Memory B cell (primary cell): Measurements from ENCODE around the gene HEPACAM.

ENCODE experiments used
- ATAC-seq: fragments of 150-1000 bp; cut with Tn5 transposase; 2 replicates; pipeline ENCODE4 v1.10.0; 2021; ENCODE audit warnings: low read depth, mild to moderate bottlenecking, moderate library complexity
- DNase-seq, 2 donors: peaks; one replicate each; pipeline ENCODE4 v3.0.0; 2022; ENCODE audit warnings: low spot score in 2 of 2
- H3K27ac Mint-ChIP-seq: one replicate; pipeline ENCODE4 v1.8.0; 2022; ENCODE audit warnings: mild to moderate bottlenecking, moderate library complexity, mixed read lengths
- H3K27me3 Mint-ChIP-seq: one replicate; pipeline ENCODE4 v1.8.0; 2022; ENCODE audit warnings: mixed read lengths
- H3K36me3 Mint-ChIP-seq: one replicate; pipeline ENCODE4 v1.8.0; 2022; ENCODE audit warnings: mild to moderate bottlenecking, mixed read lengths
- H3K4me1 Mint-ChIP-seq: one replicate; pipeline ENCODE4 v1.8.0; 2022; ENCODE audit warnings: mixed read lengths
- H3K4me3 Mint-ChIP-seq: one replicate; pipeline ENCODE4 v1.8.0; 2022; ENCODE audit warnings: mild to moderate bottlenecking, moderate library complexity, mixed read lengths
- H3K9me3 Mint-ChIP-seq: one replicate; pipeline ENCODE4 v1.8.0; 2022; ENCODE audit warnings: mixed read lengths

HEPACAM gene

DNA sequence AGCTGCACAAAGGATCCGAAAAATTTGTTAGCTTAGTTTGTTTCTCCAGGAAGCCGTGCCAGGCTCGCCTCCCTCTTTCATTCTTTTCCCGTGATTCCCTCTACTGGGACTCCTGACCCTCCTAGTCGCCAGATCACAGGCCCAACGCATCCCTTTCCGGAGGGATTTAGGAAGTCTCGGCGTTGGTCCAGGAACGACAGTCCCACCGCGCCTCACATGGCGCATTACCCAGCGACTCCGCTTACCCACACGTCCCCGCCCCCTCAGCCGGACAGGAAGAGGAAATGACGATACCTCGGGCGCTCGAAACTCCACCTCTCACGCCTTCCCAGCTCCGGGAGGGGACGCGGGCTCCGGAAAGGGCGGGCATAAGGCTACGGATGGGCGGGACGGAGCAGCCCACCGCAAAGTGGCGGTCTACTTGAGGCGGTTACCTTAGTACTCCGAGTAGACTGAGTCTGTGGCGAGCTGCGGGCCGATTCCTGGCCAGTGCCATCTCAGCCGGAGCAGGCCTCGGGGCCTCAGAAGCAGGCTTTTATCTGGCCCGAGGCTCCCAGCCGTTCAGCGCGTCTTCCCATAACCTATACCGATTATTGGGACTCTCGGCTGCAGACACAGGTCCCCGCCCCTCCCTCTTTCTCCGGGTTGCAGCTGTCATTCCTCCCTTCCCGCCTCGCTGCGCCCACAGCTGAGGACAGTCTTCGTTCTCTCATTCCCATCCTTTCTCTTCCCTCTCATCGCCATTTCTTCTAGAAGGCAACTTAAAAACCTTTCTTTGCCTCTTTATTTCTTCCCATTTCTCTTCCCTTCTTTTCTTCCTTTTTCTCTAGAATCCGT is 18.1 kb upstream of the HEPACAM start, which contains the start of gene CCDC15:
TSS of gene CCDC15 (plus strand) at position 450 of the 837 bp plus-strand sequence. CDS start 531 bp downstream, outside the sequence.
- ATAC-seq, result peak; percentile 99
- Mint-ChIP-seq H3K9me3 (no peaks in the 10 kb centered on the region), H3K4me1 (no peaks in the 10 kb centered on the region), H3K27ac (no peak within 1 kb of the TSS), H3K4me3 (no peak within 1 kb of the TSS), H3K36me3 (peaks cover 2% of the 10 kb centered on the region), H3K27me3 (no peaks in the 10 kb centered on the region)
- peak; percentile 83 to 84 for DNase-seq

DNA sequence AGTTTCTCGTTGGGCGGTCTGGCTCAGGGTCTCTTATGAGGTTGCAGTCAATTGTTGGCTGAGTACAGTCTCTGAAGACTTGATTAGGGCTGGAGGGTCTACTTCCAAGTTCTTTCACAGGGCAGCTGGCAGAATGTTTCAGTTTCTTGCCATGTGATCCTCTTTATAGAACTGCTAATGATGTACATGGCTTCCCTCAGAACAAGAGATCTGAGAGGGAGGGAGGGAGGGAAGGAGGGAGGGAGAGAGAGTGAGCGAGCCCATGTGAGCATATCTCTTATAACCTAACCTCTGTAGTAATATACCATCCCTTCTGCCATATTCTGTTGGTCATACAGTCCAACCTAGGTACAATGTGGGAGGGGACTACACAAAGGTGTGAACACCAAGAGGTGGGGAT is 15.5 kb upstream of the HEPACAM start:
- DNase-seq, result no peak
- no peak for ATAC-seq
- Mint-ChIP-seq H3K4me3 (no peak overlapping the region), H3K36me3 (peaks cover 6% of the 10 kb centered on the region), H3K4me1 (no peaks in the 10 kb centered on the region), H3K27me3 (peaks cover 4% of the 10 kb centered on the region), H3K9me3 (peaks cover 6% of the 10 kb centered on the region), H3K27ac (no peak overlapping the region)

DNA sequence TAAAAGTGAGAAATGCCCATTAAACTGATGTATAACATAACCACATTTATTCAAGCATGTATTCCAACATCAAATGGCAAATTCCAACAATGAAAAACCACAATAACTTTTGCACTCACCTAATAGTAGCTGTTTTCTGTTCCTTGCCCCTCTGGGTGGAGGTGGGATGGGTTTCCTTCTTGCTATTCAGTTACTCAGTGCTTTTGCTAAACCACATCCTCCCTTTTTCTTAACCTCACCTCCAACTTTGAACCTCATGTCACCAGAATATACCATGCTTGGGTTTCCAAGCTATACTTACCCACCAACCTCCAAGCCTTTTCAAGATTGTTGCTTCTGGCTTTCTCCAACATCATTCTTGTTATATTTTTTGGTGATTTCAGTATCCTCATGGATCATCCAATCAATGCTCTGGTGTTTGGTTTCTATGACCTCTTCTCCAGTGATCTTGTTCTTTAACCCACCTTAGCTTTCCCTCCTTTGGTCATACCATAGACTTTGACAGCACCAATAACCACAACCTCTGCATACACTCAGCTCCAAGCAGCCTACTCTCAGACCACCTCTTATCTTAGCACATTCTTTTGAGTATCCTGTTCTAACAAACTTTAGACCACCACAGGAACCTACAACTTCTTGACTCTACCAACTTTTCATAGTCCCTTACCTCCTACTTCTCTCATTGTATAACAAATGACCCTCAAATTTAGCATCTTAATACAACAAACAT is 14.9 kb upstream of the HEPACAM start:
- DNase-seq (no peak), ATAC-seq (no peak)
- H3K36me3 Mint-ChIP-seq, result peaks cover 5% of the 10 kb centered on the region
- no peak overlapping the region for H3K4me3 Mint-ChIP-seq
- peaks cover 6% of the 10 kb centered on the region for H3K9me3 Mint-ChIP-seq
- H3K4me1 Mint-ChIP-seq, result no peaks in the 10 kb centered on the region
- H3K27ac Mint-ChIP-seq, result no peak overlapping the region
- peaks cover 6% of the 10 kb centered on the region for H3K27me3 Mint-ChIP-seq

DNA sequence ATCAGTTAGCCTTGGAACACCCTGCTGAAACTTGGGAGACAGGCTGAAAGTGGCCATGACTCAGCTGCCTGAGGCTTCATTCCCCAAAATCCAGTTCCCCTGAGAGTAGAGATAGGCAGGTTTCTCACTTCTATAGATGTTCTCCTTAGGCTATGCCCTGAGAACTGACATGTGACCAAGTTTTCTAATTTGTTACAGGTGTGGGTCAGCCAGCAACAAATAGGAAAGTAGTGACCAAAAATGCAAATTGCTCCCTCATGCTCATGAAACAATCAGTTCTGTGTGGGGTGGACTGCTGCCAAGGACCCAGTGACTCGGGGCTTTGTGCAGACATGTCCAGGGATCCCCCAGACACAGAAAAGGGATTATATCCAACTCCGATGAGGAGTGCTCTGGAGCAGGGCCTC is 10.9 kb upstream of the HEPACAM start:
- DNase-seq, result no peak
- Mint-ChIP-seq H3K4me1 (no peaks in the 10 kb centered on the region), H3K36me3 (peaks cover 4% of the 10 kb centered on the region), H3K27me3 (peaks cover 11% of the 10 kb centered on the region), H3K4me3 (no peak overlapping the region), H3K9me3 (peaks cover 6% of the 10 kb centered on the region), H3K27ac (no peak overlapping the region)
- no peak for ATAC-seq

DNA sequence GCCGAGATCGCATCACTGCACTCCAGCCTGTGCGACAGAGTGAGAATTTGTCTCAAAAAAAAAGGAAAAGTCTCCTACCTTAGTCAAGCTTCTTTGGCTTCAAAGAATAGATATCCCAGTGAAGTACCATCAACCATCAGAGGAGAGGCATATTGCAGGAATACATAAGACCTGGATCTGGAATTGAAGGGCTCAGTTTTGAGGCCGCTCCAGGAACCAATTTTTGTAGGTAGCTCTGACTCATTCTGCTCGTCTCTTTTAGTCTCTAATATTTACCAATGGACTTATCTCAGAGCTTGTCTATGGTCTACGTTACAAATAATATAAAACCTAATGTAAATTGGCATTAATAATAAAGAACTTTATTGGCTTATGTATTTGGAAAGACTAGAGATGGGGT is 10.0 kb upstream of the HEPACAM start:
- H3K27me3 Mint-ChIP-seq, result peaks cover 11% of the 10 kb centered on the region
- no peak overlapping the region for H3K27ac Mint-ChIP-seq
- H3K9me3 Mint-ChIP-seq, result peaks cover 6% of the 10 kb centered on the region
- no peak for DNase-seq
- no peak overlapping the region for H3K4me3 Mint-ChIP-seq
- no peak for ATAC-seq
- peaks cover 4% of the 10 kb centered on the region for H3K36me3 Mint-ChIP-seq
- no peaks in the 10 kb centered on the region for H3K4me1 Mint-ChIP-seq

DNA sequence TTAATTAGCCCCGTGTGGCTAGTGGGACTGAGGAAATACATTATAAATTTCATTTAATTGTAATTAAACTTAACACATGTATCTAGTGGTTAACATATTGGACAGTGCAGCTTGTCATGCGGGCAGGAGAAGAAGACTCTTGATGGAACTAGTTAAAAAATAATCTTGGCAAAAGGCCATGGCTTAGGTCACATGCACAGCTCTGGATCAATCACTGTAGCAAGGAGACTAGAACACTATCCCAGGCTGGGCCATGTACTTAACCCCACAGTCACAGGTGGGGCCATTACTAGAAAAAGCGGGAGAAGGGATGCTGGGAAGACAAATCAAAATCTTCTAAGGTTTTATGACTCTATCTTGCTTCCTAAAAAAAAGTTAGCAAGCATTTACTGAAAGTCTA is 8.7 kb upstream of the HEPACAM start:
- no peak overlapping the region for H3K4me3 Mint-ChIP-seq
- H3K4me1 Mint-ChIP-seq, result no peaks in the 10 kb centered on the region
- peaks cover 16% of the 10 kb centered on the region for H3K27me3 Mint-ChIP-seq
- peaks cover 6% of the 10 kb centered on the region for H3K9me3 Mint-ChIP-seq
- no peak overlapping the region for H3K27ac Mint-ChIP-seq
- ATAC-seq (no peak), DNase-seq (no peak)
- H3K36me3 Mint-ChIP-seq, result peaks cover 4% of the 10 kb centered on the region

DNA sequence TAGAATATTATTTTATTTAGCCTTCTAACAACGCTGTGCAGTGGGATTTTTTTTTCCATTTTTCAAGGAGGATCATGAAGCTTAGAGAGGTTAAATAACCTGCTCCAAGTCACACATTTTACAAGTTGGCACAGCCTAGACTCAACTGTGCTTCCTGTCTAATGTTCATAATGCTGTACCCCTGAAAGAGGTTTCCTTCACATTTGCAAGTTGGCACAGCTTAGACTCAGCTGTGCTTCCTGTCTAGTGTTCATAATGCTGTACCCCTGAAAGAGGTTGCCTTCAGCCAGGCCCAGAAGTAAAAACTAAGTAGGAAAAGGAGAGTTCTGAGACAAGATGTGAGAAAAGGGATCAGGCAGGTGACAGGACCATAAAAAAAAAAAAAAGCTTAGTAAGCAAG is 7.9 kb upstream of the HEPACAM start:
- peaks cover 16% of the 10 kb centered on the region for H3K27me3 Mint-ChIP-seq
- no peak for ATAC-seq
- peaks cover 6% of the 10 kb centered on the region for H3K9me3 Mint-ChIP-seq
- no peak overlapping the region for H3K4me3 Mint-ChIP-seq
- no peak for DNase-seq
- H3K4me1 Mint-ChIP-seq, result no peaks in the 10 kb centered on the region
- peaks cover 4% of the 10 kb centered on the region for H3K36me3 Mint-ChIP-seq
- no peak overlapping the region for H3K27ac Mint-ChIP-seq

DNA sequence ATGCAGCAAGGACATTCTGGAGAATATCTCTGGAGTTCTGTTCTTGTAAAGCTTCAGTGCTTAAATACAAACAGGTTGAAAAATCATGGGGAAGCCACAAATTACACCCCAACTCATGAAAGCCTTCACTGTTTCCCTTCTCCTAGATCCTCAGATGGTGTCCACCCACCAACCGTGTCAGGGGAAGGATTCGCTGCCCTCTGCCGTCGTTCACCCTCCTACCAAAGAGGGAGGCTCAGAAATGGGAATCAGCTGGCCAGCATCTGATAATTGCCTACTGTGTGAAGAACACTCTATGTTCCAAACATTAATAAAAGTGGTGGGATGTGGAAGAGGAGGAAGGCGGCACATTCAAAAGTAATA is 7.4 kb upstream of the HEPACAM start:
- Mint-ChIP-seq H3K4me3 (no peak overlapping the region), H3K36me3 (peaks cover under 1% of the 10 kb centered on the region), H3K27ac (no peak overlapping the region), H3K9me3 (peaks cover 2% of the 10 kb centered on the region), H3K27me3 (peaks cover 15% of the 10 kb centered on the region), H3K4me1 (no peaks in the 10 kb centered on the region)
- ATAC-seq, result no peak
- DNase-seq, result no peak

DNA sequence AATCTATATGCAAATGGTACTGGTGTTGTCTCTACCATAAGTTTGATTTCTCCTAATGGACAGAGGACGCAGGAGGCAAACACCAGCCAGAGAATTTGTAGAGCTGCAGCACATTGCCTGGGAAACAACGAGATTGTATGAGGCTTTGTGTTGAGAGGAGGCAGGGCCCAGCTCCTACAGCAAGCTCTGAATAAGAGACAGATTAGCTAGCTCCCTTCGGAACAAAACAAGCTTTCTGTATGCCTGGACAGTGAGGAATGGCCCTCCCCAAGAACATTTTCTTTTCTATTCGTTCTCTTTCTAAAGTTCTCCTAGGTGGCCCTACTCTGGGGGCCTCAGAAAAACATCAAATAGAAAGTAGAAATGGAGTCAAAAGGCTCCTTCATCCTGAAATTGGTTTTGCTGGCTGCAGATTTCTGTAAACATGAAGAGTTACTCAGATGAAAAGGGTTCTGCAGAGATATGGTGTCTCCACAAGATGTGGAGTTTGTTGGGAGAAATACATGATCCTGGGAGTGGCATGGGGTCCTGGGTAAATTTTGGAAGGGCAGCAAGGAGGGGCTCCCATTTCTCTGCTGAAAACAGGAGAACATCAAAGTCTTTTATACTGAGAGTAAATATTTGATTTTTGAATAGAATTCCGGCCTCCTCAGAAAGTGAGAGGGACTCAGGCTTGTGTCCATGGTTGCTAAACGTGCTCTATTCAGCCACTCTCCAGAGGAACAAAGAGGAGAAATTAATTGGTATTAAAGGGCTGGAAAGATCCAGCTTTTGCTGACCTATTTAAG is 6.8 kb upstream of the HEPACAM start:
- no peaks in the 10 kb centered on the region for H3K36me3 Mint-ChIP-seq
- H3K4me1 Mint-ChIP-seq, result no peaks in the 10 kb centered on the region

DNA sequence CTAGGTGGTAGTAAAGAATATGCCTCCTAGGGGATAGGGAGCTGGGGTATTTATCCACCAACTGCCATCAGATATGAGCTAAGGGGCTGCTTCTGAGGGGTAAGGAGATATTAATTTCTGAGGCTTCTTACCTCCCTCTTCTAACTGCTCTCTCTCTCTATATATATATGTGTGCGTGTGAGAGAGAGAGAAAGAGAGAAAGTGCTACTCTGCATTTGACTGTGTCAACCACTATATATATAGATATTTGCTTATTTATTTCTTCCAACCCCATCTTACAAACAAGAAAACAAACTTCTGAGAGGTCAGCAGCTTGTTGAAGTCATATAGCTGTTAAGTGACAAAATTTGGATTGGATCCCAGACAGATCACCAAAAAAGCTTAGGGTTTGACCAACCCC is 5.9 kb upstream of the HEPACAM start:
- Mint-ChIP-seq H3K9me3 (no peaks in the 10 kb centered on the region), H3K27me3 (peaks cover 15% of the 10 kb centered on the region), H3K36me3 (no peaks in the 10 kb centered on the region), H3K27ac (no peak overlapping the region), H3K4me3 (no peak overlapping the region), H3K4me1 (no peaks in the 10 kb centered on the region)
- DNase-seq (no peak), ATAC-seq (no peak)

More for the DNA sequence above, 6.8 kb upstream of the HEPACAM start:
- no peak overlapping the region for H3K4me3 Mint-ChIP-seq
- no peaks in the 10 kb centered on the region for H3K9me3 Mint-ChIP-seq
- H3K27me3 Mint-ChIP-seq, result peaks cover 15% of the 10 kb centered on the region
- ATAC-seq (no peak), DNase-seq (no peak)
- no peak overlapping the region for H3K27ac Mint-ChIP-seq

DNA sequence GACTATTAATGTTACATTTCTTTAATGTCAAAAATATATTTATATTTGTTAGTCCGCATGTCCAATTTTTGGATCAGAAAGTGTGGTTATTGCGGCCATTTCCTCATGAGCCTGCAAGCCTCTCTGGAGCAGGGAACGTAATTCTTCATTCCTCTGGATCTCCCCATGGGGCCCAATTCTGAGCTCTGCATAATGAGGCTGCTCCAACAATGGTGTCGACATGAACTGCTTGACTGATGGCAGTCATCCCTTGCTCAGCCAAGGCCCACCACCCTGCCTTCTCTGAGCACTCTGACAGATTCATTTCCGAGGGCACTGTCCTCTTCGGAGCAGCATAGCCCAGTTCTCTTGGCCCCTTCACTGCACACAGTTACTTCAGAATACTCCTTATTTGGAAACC is 3.1 kb upstream of the HEPACAM start:
- Mint-ChIP-seq H3K36me3 (no peaks in the 10 kb centered on the region), H3K27ac (no peak overlapping the region), H3K4me1 (no peaks in the 10 kb centered on the region), H3K27me3 (peaks cover 16% of the 10 kb centered on the region), H3K9me3 (no peaks in the 10 kb centered on the region), H3K4me3 (no peak overlapping the region)
- ATAC-seq (no peak), DNase-seq (no peak)

DNA sequence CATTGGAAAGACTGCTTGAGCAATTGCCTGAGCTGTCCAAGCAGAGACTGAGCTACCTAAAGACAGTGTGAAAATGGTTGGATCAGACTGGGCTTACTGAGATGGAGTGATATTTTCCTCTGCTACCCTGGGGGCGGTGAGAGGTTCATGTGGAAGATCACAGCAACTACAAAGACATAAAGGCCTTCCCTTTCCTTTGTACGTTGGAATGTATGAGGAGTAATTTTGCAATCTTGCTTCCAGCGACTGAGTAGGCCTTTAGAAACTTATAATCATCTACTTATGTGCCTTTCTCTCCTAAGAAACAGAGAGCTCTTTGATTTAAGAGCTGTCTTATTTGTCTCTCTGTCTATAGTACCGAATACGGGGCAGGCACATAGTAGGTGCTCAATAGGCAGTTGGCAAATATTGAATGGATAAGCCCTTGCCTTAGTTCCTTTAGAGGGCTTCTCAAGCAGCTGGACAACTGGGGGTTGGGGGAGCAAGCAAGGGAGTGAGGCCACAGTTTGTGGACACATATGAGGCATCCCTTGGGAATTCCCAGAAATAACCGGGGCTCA is 2.4 kb upstream of the HEPACAM start:
- DNase-seq, result no peak
- Mint-ChIP-seq H3K9me3 (no peaks in the 10 kb centered on the region), H3K27me3 (peaks cover 14% of the 10 kb centered on the region), H3K4me3 (no peak overlapping the region), H3K36me3 (no peaks in the 10 kb centered on the region), H3K27ac (no peak overlapping the region), H3K4me1 (no peaks in the 10 kb centered on the region)
- ATAC-seq, result no peak

DNA sequence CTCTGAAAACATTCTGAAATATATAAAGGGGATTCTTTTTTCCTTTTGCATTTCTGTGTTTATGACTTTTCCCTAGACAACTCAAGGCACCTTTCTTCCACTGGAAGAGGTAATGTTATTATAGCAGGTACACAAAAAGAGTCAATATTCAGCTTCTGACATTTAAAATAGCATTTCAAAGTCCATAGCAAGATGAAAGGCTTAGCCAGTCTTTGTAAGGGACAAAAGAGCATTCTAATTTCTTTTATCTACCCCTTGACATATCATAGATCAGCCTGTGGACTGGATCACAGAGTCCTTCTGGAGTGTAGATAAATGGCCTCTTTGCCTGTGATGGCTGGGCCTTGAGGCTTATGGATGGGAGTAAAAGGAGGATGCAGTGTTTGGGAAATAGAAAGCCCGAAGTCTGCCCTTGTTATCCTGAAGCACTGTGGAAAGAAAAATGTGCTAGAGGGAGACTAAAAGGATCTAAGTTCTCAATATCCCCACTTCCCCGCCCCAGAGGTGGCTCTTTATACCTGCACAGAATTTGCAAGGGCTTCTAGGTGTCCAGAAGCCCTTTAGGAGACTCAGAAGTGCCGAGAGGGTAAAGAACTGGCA is 1.6 kb upstream of the HEPACAM start:
- Mint-ChIP-seq H3K27me3 (peaks cover 12% of the 10 kb centered on the region), H3K27ac (no peak overlapping the region), H3K36me3 (no peaks in the 10 kb centered on the region), H3K4me3 (no peak overlapping the region), H3K9me3 (no peaks in the 10 kb centered on the region), H3K4me1 (no peaks in the 10 kb centered on the region)
- DNase-seq (no peak), ATAC-seq (no peak)
